Lung (tissue), 12 donors: ENCODE results near the gene APOM. TPM values are rescaled to one million over a fixed set of nuclear protein-coding genes. Genes with fewer than 3 reads are reported as not detected.

Experiments used
- ATAC-seq: fragments of 200-7000 bp; cut with Tn5 transposase; one replicate; pipeline ENCODE4 v1.9.1; 2020; ENCODE audit warnings: moderate number of reproducible peaks; ENCODE audit not compliant: insufficient read depth, low FRiP score
- DNase-seq, 3 donors: peaks; one replicate each; pipeline ENCODE4 v3.0.0-alpha.2; 2013 to 2017
- H3K27ac ChIP-seq, 2 donors: one replicate each; pipeline ENCODE4 v1.5.1; 2013; ENCODE audit warnings: mild to moderate bottlenecking in 2 of 2, moderate library complexity in 2 of 2, control low read depth in 1 of 2, inconsistent platforms in 1 of 2, low read depth in 1 of 2, low read length in 1 of 2
- H3K27me3 ChIP-seq, 3 donors: one replicate each; pipeline ENCODE4 v1.5.1; 2013; ENCODE audit warnings: low read length in 2 of 3; ENCODE audit not compliant: control insufficient read depth in 3 of 3, insufficient read depth in 3 of 3
- H3K36me3 ChIP-seq, 4 donors: one replicate each; pipeline ENCODE4 v1.5.1; 2013; ENCODE audit warnings: low read length in 4 of 4, mild to moderate bottlenecking in 1 of 4, moderate library complexity in 1 of 4; ENCODE audit not compliant: control insufficient read depth in 4 of 4, insufficient read depth in 4 of 4
- H3K4me1 ChIP-seq, 5 donors: one replicate each; pipeline ENCODE4 v1.5.1; 2013; ENCODE audit warnings: low read length in 5 of 5, mild to moderate bottlenecking in 2 of 5, moderate library complexity in 1 of 5; ENCODE audit not compliant: control insufficient read depth in 5 of 5, insufficient read depth in 5 of 5
- H3K4me3 ChIP-seq: one replicate; pipeline ENCODE4 v1.5.1; 2013; ENCODE audit warnings: mild to moderate bottlenecking, control low read depth, moderate library complexity
- H3K9ac ChIP-seq, 2 donors: one replicate each; pipeline ENCODE4 v1.5.1; 2013; ENCODE audit warnings: low read length in 2 of 2, control low read depth in 1 of 2; ENCODE audit not compliant: insufficient read depth in 1 of 2
- H3K9me3 ChIP-seq, 4 donors: one replicate each; pipeline ENCODE4 v1.5.1; 2013; ENCODE audit warnings: low read length in 3 of 4, mild to moderate bottlenecking in 1 of 4, moderate library complexity in 1 of 4; ENCODE audit not compliant: control insufficient read depth in 4 of 4, insufficient read depth in 3 of 4
- WGBS, 2 donors: extraction: QIAGEN DNeasy Blood & Tissue Kit; methylation state at CpG; one replicate each; pipeline ENCODE4 v1.1.7; 2013; 5-methylcytosine and 5-hydroxymethylcytosine counted together
- polyA plus RNA-seq, 2 donors: library from polyadenylated mRNA; stranded (reverse); fragments of 200-250 nt; gene quantifications; one replicate each; pipeline ENCODE4 v1.2.1, GENCODE V29; 2013
- total RNA-seq, 2 donors: library from RNA; depleted of rRNA in 1 of 2; stranded (reverse); fragments of >200 nt in 1 of 2; gene quantifications; one replicate each; pipeline ENCODE4 v1.2.1, GENCODE V29; 2014 to 2021
- TF ChIP-seq, protein P1 (sequence below): IDR thresholded peaks from 2 replicates; pipeline ENCODE4 v1.5.1; 2012; ENCODE audit warnings: mild to moderate bottlenecking; ENCODE audit errors: control extremely low read depth, extremely low read depth
- donor health status: control.
- donor health status: control.
- donor health status: Bipolar disorder and iron deficiency.
- donor health status: healthy.
- donor health status: DM: yes; HTN: yes; CAD: no.

APOM gene
- total and polyA plus RNA-seq, 4 donors = 1.3 to 8.8 (median 2.3) TPM

DNA sequence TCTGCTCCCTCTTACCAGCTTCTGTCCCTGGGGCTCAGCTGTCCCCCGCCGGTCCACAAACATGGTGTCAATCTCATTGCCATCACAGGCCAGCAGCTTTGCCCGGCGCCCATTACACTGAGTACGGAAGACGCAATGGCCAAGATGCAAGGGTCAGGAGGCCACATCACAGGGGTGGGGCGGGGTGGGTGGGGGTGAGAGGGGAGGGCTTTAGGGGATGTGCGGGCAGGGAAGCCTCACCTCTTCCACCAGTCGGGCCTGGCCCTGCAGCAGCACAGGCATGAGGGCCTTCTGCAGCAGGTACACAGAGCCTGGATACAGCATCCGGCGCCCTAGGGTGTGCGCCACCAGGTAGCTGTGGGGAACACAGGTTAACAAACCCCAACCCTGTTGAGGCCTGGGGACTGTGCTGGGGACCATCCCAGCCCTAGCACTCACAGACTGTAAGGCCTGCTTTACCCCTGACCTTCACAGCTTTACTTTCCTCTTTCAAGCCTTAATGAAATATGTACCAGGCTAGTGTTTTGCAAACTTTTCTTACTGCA is 35.9 kb downstream of the APOM start:
- TF ChIP-seq, protein P1, sequence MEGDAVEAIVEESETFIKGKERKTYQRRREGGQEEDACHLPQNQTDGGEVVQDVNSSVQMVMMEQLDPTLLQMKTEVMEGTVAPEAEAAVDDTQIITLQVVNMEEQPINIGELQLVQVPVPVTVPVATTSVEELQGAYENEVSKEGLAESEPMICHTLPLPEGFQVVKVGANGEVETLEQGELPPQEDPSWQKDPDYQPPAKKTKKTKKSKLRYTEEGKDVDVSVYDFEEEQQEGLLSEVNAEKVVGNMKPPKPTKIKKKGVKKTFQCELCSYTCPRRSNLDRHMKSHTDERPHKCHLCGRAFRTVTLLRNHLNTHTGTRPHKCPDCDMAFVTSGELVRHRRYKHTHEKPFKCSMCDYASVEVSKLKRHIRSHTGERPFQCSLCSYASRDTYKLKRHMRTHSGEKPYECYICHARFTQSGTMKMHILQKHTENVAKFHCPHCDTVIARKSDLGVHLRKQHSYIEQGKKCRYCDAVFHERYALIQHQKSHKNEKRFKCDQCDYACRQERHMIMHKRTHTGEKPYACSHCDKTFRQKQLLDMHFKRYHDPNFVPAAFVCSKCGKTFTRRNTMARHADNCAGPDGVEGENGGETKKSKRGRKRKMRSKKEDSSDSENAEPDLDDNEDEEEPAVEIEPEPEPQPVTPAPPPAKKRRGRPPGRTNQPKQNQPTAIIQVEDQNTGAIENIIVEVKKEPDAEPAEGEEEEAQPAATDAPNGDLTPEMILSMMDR = no peak
- Histone ChIP-seq H3K27ac (no peak overlapping the region), H3K36me3 (peaks cover 23 to 65% (median 33%) of the 10 kb centered on the region in 4 donors), H3K9me3 (no peaks in the 10 kb centered on the region), H3K9ac (no peak overlapping the region), H3K4me3 (no peak overlapping the region), H3K27me3 (no peaks in the 10 kb centered on the region), H3K4me1 (no peaks in the 10 kb centered on the region)
- no peak for ATAC-seq
- WGBS, 2 donors = 95 to 96% methylated on average over 12 of the region's 12 CpGs
- no peak for DNase-seq

- H3K4me1 ChIP-seq = peaks cover 0 to 7% (median 0%) of the 10 kb centered on the region in 5 donors
- WGBS, 2 donors = 85 to 88% methylated on average over 4 of the region's 4 CpGs
- no peak for DNase-seq
- ATAC-seq = no peak
- H3K36me3 ChIP-seq = peaks cover 21 to 68% (median 32%) of the 10 kb centered on the region in 4 donors
- H3K27me3 ChIP-seq = no peaks in the 10 kb centered on the region
- H3K4me3 ChIP-seq = no peak overlapping the region
- no peak overlapping the region for H3K9ac ChIP-seq
- TF ChIP-seq, protein P1 = no peak
- H3K27ac ChIP-seq = no peak overlapping the region
- no peaks in the 10 kb centered on the region for H3K9me3 ChIP-seq
Observed at GRCh38 chr6:31692353-31692752, 36.7 kb downstream of the APOM start.

- ATAC-seq (no peak), DNase-seq (no peak)
- Histone ChIP-seq H3K36me3 (peaks cover 18 to 67% (median 29%) of the 10 kb centered on the region in 4 donors), H3K27ac (no peak overlapping the region), H3K4me1 (peaks cover 0 to 11% (median 0%) of the 10 kb centered on the region in 5 donors), H3K9me3 (no peaks in the 10 kb centered on the region), H3K27me3 (no peaks in the 10 kb centered on the region), H3K4me3 (no peak overlapping the region), H3K9ac (no peak overlapping the region)
- TF ChIP-seq, protein P1 = no peak
- 90 to 94% methylated on average over 9 of the region's 9 CpGs for WGBS, 2 donors
Observed at GRCh38 chr6:31692886-31693285, 37.2 kb downstream of the APOM start.

- H3K9ac ChIP-seq = no peak overlapping the region
- DNase-seq (no peak), ATAC-seq (no peak)
- H3K27me3 ChIP-seq = no peaks in the 10 kb centered on the region
- no peak overlapping the region for H3K27ac ChIP-seq
- H3K4me1 ChIP-seq = peaks cover 0 to 11% (median 0%) of the 10 kb centered on the region in 5 donors
- H3K36me3 ChIP-seq = peaks cover 15 to 60% (median 24%) of the 10 kb centered on the region in 4 donors
- H3K9me3 ChIP-seq = no peaks in the 10 kb centered on the region
- 89 to 95% methylated on average over 6 of the region's 6 CpGs for WGBS, 2 donors
- TF ChIP-seq, protein P1 = no peak
- no peak overlapping the region for H3K4me3 ChIP-seq
Observed at GRCh38 chr6:31693535-31693934, 37.8 kb downstream of the APOM start.
